HepG2 (cell line): ENCODE results near the gene COQ10B. TPM values are rescaled to one million over a fixed set of nuclear protein-coding genes. Genes with fewer than 3 reads are reported as not detected.

Source experiments
- BRF2 ChIP-seq: sonication (generic); formaldehyde crosslinking; IDR thresholded peaks from 2 replicates; pipeline ENCODE4 v1.8.1; 2022; ENCODE audit warnings: mild to moderate bottlenecking, missing genetic modification reagents
- CREM ChIP-seq, 2 experiments: sonication (generic) in 1 of 2; formaldehyde crosslinking in 1 of 2; IDR thresholded peaks; 2 replicates each; pipeline versions ENCODE4 v1.4.0 to v1.6.1; 2016 to 2020; ENCODE audit warnings: antibody characterized with exemption in 1 of 2, mild to moderate bottlenecking in 1 of 2, missing genetic modification reagents in 1 of 2
- DMAP1 ChIP-seq: IDR thresholded peaks from 2 replicates; pipeline ENCODE4 v1.6.1; 2016
- GTF3A ChIP-seq: sonication (generic); formaldehyde crosslinking; conservative IDR thresholded peaks from 2 replicates; pipeline ENCODE4 v1.4.0; 2020; ENCODE audit warnings: mild to moderate bottlenecking, missing genetic modification reagents
- LCORL ChIP-seq, 2 experiments: fragments of 450-650 bp in 1 of 2; sonication (generic) in 1 of 2; formaldehyde crosslinking in 1 of 2; IDR thresholded peaks; 2 replicates each; pipeline versions ENCODE4 v1.5.0 to v1.6.1; 2017 to 2020; ENCODE audit warnings: antibody characterized with exemption in 1 of 2, missing genetic modification reagents in 1 of 2
- MED13 ChIP-seq: sonication (generic); formaldehyde crosslinking; IDR thresholded peaks from 2 replicates; pipeline ENCODE4 v1.5.0; 2020; ENCODE audit warnings: missing genetic modification reagents
- NBN ChIP-seq: fragments of 450-650 bp; conservative IDR thresholded peaks from 2 replicates; pipeline ENCODE4 v1.6.1; 2017
- NFE2L1 ChIP-seq: sonication (generic); formaldehyde crosslinking; IDR thresholded peaks from 2 replicates; pipeline ENCODE4 v1.4.0; 2020; ENCODE audit warnings: missing genetic modification reagents, mild to moderate bottlenecking, borderline replicate concordance
- SNAI1 ChIP-seq: sonication (generic); formaldehyde crosslinking; IDR thresholded peaks from 2 replicates; pipeline ENCODE4 v1.5.0; 2020; ENCODE audit warnings: mild to moderate bottlenecking, missing genetic modification reagents, borderline replicate concordance
- SOX5 ChIP-seq: IDR thresholded peaks from 2 replicates; pipeline ENCODE4 v1.6.1; 2016; ENCODE audit warnings: borderline replicate concordance
- SP140L ChIP-seq: sonication (generic); formaldehyde crosslinking; IDR thresholded peaks from 2 replicates; pipeline ENCODE4 v1.4.0; 2020; ENCODE audit warnings: missing genetic modification reagents, borderline replicate concordance
- TEF ChIP-seq: sonication (generic); formaldehyde crosslinking; IDR thresholded peaks from 2 replicates; pipeline ENCODE4 v1.5.0; 2020; ENCODE audit warnings: missing genetic modification reagents
- XRCC5 ChIP-seq: fragments of 200-400 bp; formaldehyde crosslinking; optimal IDR thresholded peaks from 2 replicates; pipeline ENCODE3; 2017; ENCODE audit warnings: mild to moderate bottlenecking, low read length
- ZFP37 ChIP-seq: sonication (generic); formaldehyde crosslinking; IDR thresholded peaks from 2 replicates; pipeline ENCODE4 v1.4.0; 2020; ENCODE audit warnings: missing genetic modification reagents, borderline replicate concordance
- ZNF143 ChIP-seq: sonication (generic); formaldehyde crosslinking; IDR thresholded peaks from 2 replicates; pipeline ENCODE4 v1.4.0; 2020; ENCODE audit warnings: missing genetic modification reagents
- ZNF263 ChIP-seq: sonication (generic); formaldehyde crosslinking; IDR thresholded peaks from 2 replicates; pipeline ENCODE4 v1.4.0; 2020; ENCODE audit warnings: missing genetic modification reagents
- ZNF431 ChIP-seq: sonication (generic); formaldehyde crosslinking; IDR thresholded peaks from 2 replicates; pipeline ENCODE4 v1.9.0; 2022; ENCODE audit warnings: missing genetic modification reagents, low read depth, mild to moderate bottlenecking, borderline replicate concordance
- ZNF564 ChIP-seq: sonication (generic); formaldehyde crosslinking; IDR thresholded peaks from 2 replicates; pipeline ENCODE4 v1.8.1; 2023; ENCODE audit warnings: mild to moderate bottlenecking, missing genetic modification reagents
- ZNF660 ChIP-seq: sonication (generic); formaldehyde crosslinking; IDR thresholded peaks from 2 replicates; pipeline ENCODE4 v1.5.1; 2020; ENCODE audit warnings: mild to moderate bottlenecking, low read depth, missing genetic modification reagents, borderline replicate concordance
- polyA plus RNA-seq, 8 experiments: library from polyadenylated mRNA; depleted of rRNA in 3 of 8; stranded (reverse) in 7 of 8; unstranded in 1 of 8; fragments of >200 nt; fragmentation: Illumina TruSeq in 4 of 8; extraction: Trizol in 4 of 8; gene quantifications; 2 replicates each; pipeline versions ENCODE4 v1.2.1 to v1.2.3, GENCODE V29; 2011 to 2016; ENCODE audit warnings: low read depth in 4 of 8, missing spikeins in 1 of 8, mixed read lengths in 1 of 8; ENCODE audit not compliant: insufficient read depth in 1 of 8
- total RNA-seq, 5 experiments: library from RNA; depleted of rRNA; stranded (reverse); fragments of >200 nt; fragmentation: Illumina TruSeq; extraction: Trizol; gene quantifications; 2 replicates each; pipeline ENCODE4 v1.2.3, GENCODE V29; 2016; ENCODE audit warnings: low read depth in 1 of 5
- TF ChIP-seq, protein P1 (sequence below): sonication (generic); formaldehyde crosslinking; IDR thresholded peaks from 2 replicates; pipeline ENCODE4 v1.4.0; 2020; ENCODE audit warnings: mild to moderate bottlenecking, missing genetic modification reagents
- TF ChIP-seq, protein P2 (sequence below): sonication (generic); formaldehyde crosslinking; IDR thresholded peaks from 2 replicates; pipeline ENCODE4 v1.9.0; 2022; ENCODE audit warnings: low read depth, missing genetic modification reagents
- TF ChIP-seq, protein P3 (sequence below): sonication (generic); formaldehyde crosslinking; IDR thresholded peaks from 2 replicates; pipeline ENCODE4 v1.4.0; 2020; ENCODE audit warnings: missing genetic modification reagents

The COQ10B gene
- total and polyA plus RNA-seq, 2 of the 13 experiments (the other 11 are each of a cell fraction or from before 2014, with no cell fraction given): 4.6 to 34.9 TPM

DNA sequence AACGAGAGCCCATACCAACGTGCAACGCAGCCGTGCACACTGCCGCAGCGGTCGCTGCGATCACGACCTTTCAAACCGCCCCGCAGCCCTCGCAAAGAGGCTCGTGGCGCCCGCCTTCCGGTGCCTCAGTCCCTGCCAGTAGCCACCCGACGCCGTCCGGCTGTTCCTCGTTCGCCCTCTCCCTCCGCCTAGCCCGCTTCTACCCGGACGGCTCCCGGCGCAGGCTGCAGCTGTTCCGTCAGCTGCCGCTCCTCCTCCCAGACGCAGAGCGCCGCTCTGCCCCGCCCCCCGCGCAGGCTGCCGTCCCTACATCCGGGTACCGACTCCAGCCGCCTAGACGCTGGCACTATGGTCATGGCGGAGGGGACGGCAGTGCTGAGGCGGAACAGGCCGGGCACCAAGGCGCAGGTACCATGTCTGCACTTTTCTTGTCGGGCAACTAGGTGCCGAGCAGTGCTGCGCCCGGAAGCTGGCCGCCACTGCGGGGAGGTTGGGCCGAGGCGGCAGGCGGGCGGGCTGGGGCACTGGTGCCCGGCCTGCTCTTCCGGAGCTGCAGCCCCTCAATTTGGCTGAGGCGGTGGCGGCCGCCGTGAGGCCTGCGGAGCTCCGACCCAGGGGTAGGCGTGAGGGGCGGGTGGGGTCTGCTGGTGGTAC lies 62.5 kb downstream of the COQ10B start, which contains the start of gene MOB4 (continued):
- TF ChIP-seq ZNF263 (CRISPR knock-in tag): peak; percentile 59
- TF ChIP-seq, protein P1, sequence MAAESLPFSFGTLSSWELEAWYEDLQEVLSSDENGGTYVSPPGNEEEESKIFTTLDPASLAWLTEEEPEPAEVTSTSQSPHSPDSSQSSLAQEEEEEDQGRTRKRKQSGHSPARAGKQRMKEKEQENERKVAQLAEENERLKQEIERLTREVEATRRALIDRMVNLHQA (CRISPR knock-in tag): 0 out of 2 replicates have a peak, but pooled peaks have one; percentile 41
- TF ChIP-seq SNAI1 (CRISPR knock-in tag): no peak; the same call in none of the 2 replicates
- TF ChIP-seq ZNF431 (CRISPR knock-in tag): peak; percentile 98
- TF ChIP-seq, protein P2, sequence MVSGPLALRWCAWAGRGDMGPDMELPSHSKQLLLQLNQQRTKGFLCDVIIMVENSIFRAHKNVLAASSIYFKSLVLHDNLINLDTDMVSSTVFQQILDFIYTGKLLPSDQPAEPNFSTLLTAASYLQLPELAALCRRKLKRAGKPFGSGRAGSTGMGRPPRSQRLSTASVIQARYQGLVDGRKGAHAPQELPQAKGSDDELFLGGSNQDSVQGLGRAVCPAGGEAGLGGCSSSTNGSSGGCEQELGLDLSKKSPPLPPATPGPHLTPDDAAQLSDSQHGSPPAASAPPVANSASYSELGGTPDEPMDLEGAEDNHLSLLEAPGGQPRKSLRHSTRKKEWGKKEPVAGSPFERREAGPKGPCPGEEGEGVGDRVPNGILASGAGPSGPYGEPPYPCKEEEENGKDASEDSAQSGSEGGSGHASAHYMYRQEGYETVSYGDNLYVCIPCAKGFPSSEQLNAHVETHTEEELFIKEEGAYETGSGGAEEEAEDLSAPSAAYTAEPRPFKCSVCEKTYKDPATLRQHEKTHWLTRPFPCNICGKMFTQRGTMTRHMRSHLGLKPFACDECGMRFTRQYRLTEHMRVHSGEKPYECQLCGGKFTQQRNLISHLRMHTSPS (CRISPR knock-in tag): peak; percentile 88
- peak; percentile 91; the same call in 1 of the 2 replicates for TF ChIP-seq NFE2L1
- peak; percentile 69 for TF ChIP-seq ZNF143 (CRISPR knock-in tag)
- 0 out of 2 replicates have a peak, but pooled peaks have one; percentile 70 for TF ChIP-seq ZNF660
- peak; percentile 98 for TF ChIP-seq ZNF564 (CRISPR knock-in tag)
- TF ChIP-seq, protein P3, sequence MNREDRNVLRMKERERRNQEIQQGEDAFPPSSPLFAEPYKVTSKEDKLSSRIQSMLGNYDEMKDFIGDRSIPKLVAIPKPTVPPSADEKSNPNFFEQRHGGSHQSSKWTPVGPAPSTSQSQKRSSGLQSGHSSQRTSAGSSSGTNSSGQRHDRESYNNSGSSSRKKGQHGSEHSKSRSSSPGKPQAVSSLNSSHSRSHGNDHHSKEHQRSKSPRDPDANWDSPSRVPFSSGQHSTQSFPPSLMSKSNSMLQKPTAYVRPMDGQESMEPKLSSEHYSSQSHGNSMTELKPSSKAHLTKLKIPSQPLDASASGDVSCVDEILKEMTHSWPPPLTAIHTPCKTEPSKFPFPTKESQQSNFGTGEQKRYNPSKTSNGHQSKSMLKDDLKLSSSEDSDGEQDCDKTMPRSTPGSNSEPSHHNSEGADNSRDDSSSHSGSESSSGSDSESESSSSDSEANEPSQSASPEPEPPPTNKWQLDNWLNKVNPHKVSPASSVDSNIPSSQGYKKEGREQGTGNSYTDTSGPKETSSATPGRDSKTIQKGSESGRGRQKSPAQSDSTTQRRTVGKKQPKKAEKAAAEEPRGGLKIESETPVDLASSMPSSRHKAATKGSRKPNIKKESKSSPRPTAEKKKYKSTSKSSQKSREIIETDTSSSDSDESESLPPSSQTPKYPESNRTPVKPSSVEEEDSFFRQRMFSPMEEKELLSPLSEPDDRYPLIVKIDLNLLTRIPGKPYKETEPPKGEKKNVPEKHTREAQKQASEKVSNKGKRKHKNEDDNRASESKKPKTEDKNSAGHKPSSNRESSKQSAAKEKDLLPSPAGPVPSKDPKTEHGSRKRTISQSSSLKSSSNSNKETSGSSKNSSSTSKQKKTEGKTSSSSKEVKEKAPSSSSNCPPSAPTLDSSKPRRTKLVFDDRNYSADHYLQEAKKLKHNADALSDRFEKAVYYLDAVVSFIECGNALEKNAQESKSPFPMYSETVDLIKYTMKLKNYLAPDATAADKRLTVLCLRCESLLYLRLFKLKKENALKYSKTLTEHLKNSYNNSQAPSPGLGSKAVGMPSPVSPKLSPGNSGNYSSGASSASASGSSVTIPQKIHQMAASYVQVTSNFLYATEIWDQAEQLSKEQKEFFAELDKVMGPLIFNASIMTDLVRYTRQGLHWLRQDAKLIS: peak; percentile 81
- peak; percentile 8; the same call in 1 of the 2 replicates for TF ChIP-seq TEF (CRISPR knock-in tag)
- peak; percentile 70; the same call in 1 of the 2 replicates for TF ChIP-seq SP140L (CRISPR knock-in tag)
- no peak for TF ChIP-seq NBN
- peak; percentile 78 for TF ChIP-seq SOX5
- TF ChIP-seq LCORL (IDR thresholded peaks at IDR 0.05): 0 out of 2 replicates have a peak, but pooled peaks have one; percentile 24
- TF ChIP-seq LCORL (CRISPR knock-in tag; IDR thresholded peaks at IDR 0.05): peak; percentile 96
- TF ChIP-seq CREM (IDR thresholded peaks at IDR 0.05): peak; percentile 44
- TF ChIP-seq CREM (CRISPR knock-in tag; IDR thresholded peaks at IDR 0.05): 0 out of 2 replicates have a peak, but pooled peaks have one; percentile 16
- peak; percentile 99 for TF ChIP-seq BRF2 (CRISPR knock-in tag)
- peak; percentile 86 for TF ChIP-seq MED13
- TF ChIP-seq ZFP37 (CRISPR knock-in tag): peak; percentile 57
- peak; percentile 99 for TF ChIP-seq XRCC5
- TF ChIP-seq DMAP1 (CRISPR knock-in tag): peak; percentile 91
- no peak for TF ChIP-seq GTF3A
